WTC11 (cell line): ENCODE results near the gene G0S2. TPM values are rescaled to one million over a fixed set of nuclear protein-coding genes. Genes with fewer than 3 reads are reported as not detected.

ENCODE experiments used
- ATAC-seq: fragments of 200-7000 bp; cut with Tn5 transposase; 2 replicates; pipeline ENCODE4 v1.10.0; 2021; ENCODE audit warnings: mild to moderate bottlenecking, moderate library complexity
- CTCF ChIA-PET: fragments of 300-600 bp; sonication (Branson Sonifier 250); formaldehyde crosslinking; loops from one replicate; lab custom pipeline; 2021; ENCODE audit warnings: antibody characterized with exemption; lab: Charles Lee
- POLR2A ChIA-PET: fragments of 350-600 bp; sonication (Branson Sonifier 250); formaldehyde crosslinking; loops from one replicate; lab custom pipeline; 2021; ENCODE audit warnings: antibody characterized with exemption; lab: Charles Lee
- DNase-seq: peaks from one replicate; pipeline ENCODE4 v3.0.0; 2021; ENCODE audit warnings: low spot score
- H3K27ac Mint-ChIP-seq: 2 replicates; pipeline ENCODE4 v1.8.0; 2021; ENCODE audit warnings: mixed read lengths
- H3K27me3 Mint-ChIP-seq: 2 replicates; pipeline ENCODE4 v1.8.0; 2021; ENCODE audit warnings: low read depth, mild to moderate bottlenecking, moderate library complexity, mixed read lengths
- H3K36me3 Mint-ChIP-seq: 2 replicates; pipeline ENCODE4 v1.8.0; 2021; ENCODE audit warnings: mixed read lengths
- H3K4me1 Mint-ChIP-seq: 2 replicates; pipeline ENCODE4 v1.8.0; 2022; ENCODE audit warnings: mixed read lengths
- H3K4me3 Mint-ChIP-seq: 2 replicates; pipeline ENCODE4 v1.8.0; 2021; ENCODE audit warnings: mild to moderate bottlenecking, moderate library complexity, mixed read lengths
- H3K9me3 Mint-ChIP-seq: 2 replicates; pipeline ENCODE4 v1.8.0; 2021; ENCODE audit warnings: mixed read lengths
- AR ChIP-seq: fragments of 250-450 bp; sonication (Bioruptor Pico); IDR thresholded peaks from 2 replicates; pipeline ENCODE4 v1.9.0; 2021; ENCODE audit warnings: mild to moderate bottlenecking
- ATF6 ChIP-seq: sonication (generic); formaldehyde crosslinking; IDR thresholded peaks from 2 replicates; pipeline ENCODE4 v1.8.1; 2023; ENCODE audit warnings: mild to moderate bottlenecking, missing genetic modification reagents
- CREB1 ChIP-seq: sonication (generic); formaldehyde crosslinking; IDR thresholded peaks from 2 replicates; pipeline ENCODE4 v1.8.0; 2023; ENCODE audit warnings: mild to moderate bottlenecking, missing genetic modification reagents
- E2F1 ChIP-seq: sonication (generic); formaldehyde crosslinking; IDR thresholded peaks from 2 replicates; pipeline ENCODE4 v1.8.0; 2022; ENCODE audit warnings: mild to moderate bottlenecking, missing genetic modification reagents
- GABPB1 ChIP-seq: sonication (generic); formaldehyde crosslinking; IDR thresholded peaks from 2 replicates; pipeline ENCODE4 v1.8.1; 2023; ENCODE audit warnings: mild to moderate bottlenecking, missing genetic modification reagents
- NR3C1 ChIP-seq: sonication (generic); formaldehyde crosslinking; conservative IDR thresholded peaks from 2 replicates; pipeline ENCODE4 v1.8.1; 2023; ENCODE audit warnings: low read depth, mild to moderate bottlenecking, missing genetic modification reagents
- PRRX2 ChIP-seq: fragments of 250-450 bp; sonication (Bioruptor Pico); IDR thresholded peaks from 2 replicates; pipeline ENCODE4 v1.8.0; 2021; ENCODE audit warnings: mild to moderate bottlenecking
- TP53 ChIP-seq: sonication (generic); formaldehyde crosslinking; IDR thresholded peaks from 2 replicates; pipeline ENCODE4 v1.8.1; 2023; ENCODE audit warnings: mild to moderate bottlenecking, missing genetic modification reagents
- USF1 ChIP-seq: sonication (generic); formaldehyde crosslinking; IDR thresholded peaks from 2 replicates; pipeline ENCODE4 v1.8.0; 2022; ENCODE audit warnings: mild to moderate bottlenecking, missing genetic modification reagents
- USF2 ChIP-seq: sonication (generic); formaldehyde crosslinking; IDR thresholded peaks from 2 replicates; pipeline ENCODE4 v1.8.1; 2023; ENCODE audit warnings: mild to moderate bottlenecking, missing genetic modification reagents, moderate library complexity
- ZNF138 ChIP-seq: sonication (generic); formaldehyde crosslinking; conservative IDR thresholded peaks from 2 replicates; pipeline ENCODE4 v1.8.1; 2022; ENCODE audit warnings: mild to moderate bottlenecking, moderate library complexity, missing genetic modification reagents
- ZNF416 ChIP-seq: fragments of 250-450 bp; sonication (Bioruptor Pico); IDR thresholded peaks from 2 replicates; pipeline ENCODE4 v1.9.0; 2021; ENCODE audit warnings: mild to moderate bottlenecking, inconsistent platforms
- ZNF423 ChIP-seq: fragments of 250-450 bp; sonication (Bioruptor Pico); IDR thresholded peaks from 2 replicates; pipeline ENCODE4 v2.1.2; 2022; ENCODE audit warnings: mild to moderate bottlenecking, moderate library complexity
- ZNF425 ChIP-seq: fragments of 250-450 bp; sonication (Bioruptor Pico); conservative IDR thresholded peaks from 2 replicates; pipeline ENCODE4 v1.9.0; 2021; ENCODE audit warnings: mild to moderate bottlenecking
- total RNA-seq: library from RNA; stranded (reverse); gene quantifications from 3 replicates; pipeline ENCODE4 v1.2.3, GENCODE V29; 2021
- TF ChIP-seq, protein P1 (sequence below): sonication (generic); formaldehyde crosslinking; conservative IDR thresholded peaks from 2 replicates; pipeline ENCODE4 v1.8.1; 2023; ENCODE audit warnings: mild to moderate bottlenecking, low read depth, missing genetic modification reagents, moderate library complexity
- TF ChIP-seq, protein P2 (sequence below): fragments of 250-450 bp; sonication (Bioruptor Pico); IDR thresholded peaks from 2 replicates; pipeline ENCODE4 v1.9.0; 2021; ENCODE audit warnings: moderate library complexity, mild to moderate bottlenecking, inconsistent platforms, borderline replicate concordance
- TF ChIP-seq, protein P3 (sequence below): sonication (generic); formaldehyde crosslinking; IDR thresholded peaks from 2 replicates; pipeline ENCODE4 v1.8.1; 2023; ENCODE audit warnings: mild to moderate bottlenecking, moderate library complexity, missing genetic modification reagents

Gene G0S2
- total RNA-seq, 1 experiment from 2014 or later: 0.81 TPM

DNA sequence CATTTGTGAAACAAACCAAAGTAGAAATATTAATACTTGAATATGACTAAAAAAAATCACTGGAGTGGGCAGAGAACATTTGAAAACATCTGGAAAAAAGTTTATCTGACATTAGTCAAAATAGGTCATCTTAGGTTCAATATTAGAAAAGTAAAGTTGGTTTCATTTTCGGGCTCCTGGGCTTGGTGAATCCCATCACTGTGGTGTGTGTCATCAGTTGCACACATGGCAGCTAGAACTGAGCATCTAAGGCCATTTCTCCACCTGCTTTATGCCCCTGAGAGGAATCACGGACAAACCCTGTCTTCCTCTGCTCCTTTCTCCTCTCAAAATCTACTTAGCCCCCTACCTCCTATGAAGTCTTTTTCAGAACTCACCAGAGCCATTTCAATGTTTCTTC, 34.9 kb downstream of the G0S2 start:
- TF ChIP-seq NR3C1 (no peak), E2F1 (CRISPR knock-in tag) (no peak), ATF6 (CRISPR knock-in tag) (no peak), ZNF138 (no peak), ZNF423 (CRISPR knock-in tag) (no peak), PRRX2 (CRISPR knock-in tag) (no peak), USF2 (CRISPR knock-in tag) (no peak), ZNF416 (no peak), CREB1 (CRISPR knock-in tag) (no peak), TP53 (CRISPR knock-in tag) (no peak), ZNF425 (CRISPR knock-in tag) (no peak), GABPB1 (CRISPR knock-in tag) (no peak), AR (CRISPR knock-in tag) (no peak), USF1 (CRISPR knock-in tag) (no peak)
- TF ChIP-seq, protein P1, sequence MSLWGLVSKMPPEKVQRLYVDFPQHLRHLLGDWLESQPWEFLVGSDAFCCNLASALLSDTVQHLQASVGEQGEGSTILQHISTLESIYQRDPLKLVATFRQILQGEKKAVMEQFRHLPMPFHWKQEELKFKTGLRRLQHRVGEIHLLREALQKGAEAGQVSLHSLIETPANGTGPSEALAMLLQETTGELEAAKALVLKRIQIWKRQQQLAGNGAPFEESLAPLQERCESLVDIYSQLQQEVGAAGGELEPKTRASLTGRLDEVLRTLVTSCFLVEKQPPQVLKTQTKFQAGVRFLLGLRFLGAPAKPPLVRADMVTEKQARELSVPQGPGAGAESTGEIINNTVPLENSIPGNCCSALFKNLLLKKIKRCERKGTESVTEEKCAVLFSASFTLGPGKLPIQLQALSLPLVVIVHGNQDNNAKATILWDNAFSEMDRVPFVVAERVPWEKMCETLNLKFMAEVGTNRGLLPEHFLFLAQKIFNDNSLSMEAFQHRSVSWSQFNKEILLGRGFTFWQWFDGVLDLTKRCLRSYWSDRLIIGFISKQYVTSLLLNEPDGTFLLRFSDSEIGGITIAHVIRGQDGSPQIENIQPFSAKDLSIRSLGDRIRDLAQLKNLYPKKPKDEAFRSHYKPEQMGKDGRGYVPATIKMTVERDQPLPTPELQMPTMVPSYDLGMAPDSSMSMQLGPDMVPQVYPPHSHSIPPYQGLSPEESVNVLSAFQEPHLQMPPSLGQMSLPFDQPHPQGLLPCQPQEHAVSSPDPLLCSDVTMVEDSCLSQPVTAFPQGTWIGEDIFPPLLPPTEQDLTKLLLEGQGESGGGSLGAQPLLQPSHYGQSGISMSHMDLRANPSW: no peak
- TF ChIP-seq, protein P2, sequence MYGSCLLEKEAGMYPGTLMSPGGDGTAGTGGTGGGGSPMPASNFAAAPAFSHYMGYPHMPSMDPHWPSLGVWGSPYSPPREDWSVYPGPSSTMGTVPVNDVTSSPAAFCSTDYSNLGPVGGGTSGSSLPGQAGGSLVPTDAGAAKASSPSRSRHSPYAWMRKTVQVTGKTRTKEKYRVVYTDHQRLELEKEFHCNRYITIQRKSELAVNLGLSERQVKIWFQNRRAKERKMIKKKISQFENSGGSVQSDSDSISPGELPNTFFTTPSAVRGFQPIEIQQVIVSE (CRISPR knock-in tag): no peak
- TF ChIP-seq, protein P3, sequence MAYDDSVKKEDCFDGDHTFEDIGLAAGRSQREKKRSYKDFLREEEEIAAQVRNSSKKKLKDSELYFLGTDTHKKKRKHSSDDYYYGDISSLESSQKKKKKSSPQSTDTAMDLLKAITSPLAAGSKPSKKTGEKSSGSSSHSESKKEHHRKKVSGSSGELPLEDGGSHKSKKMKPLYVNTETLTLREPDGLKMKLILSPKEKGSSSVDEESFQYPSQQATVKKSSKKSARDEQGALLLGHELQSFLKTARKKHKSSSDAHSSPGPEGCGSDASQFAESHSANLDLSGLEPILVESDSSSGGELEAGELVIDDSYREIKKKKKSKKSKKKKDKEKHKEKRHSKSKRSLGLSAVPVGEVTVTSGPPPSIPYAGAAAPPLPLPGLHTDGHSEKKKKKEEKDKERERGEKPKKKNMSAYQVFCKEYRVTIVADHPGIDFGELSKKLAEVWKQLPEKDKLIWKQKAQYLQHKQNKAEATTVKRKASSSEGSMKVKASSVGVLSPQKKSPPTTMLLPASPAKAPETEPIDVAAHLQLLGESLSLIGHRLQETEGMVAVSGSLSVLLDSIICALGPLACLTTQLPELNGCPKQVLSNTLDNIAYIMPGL (CRISPR knock-in tag): no peak
- TF ChIP-seq, all 79 proteins: peak for 0
- DNase-seq: no peak
- Mint-ChIP-seq H3K27ac (no peak overlapping the region), H3K36me3 (no peaks in the 10 kb centered on the region), H3K4me1 (peaks cover 9% of the 10 kb centered on the region; the same call in 1 of the 2 replicates), H3K27me3 (no peaks in the 10 kb centered on the region), H3K4me3 (no peak overlapping the region), H3K9me3 (no peaks in the 10 kb centered on the region)
- ChIA-PET POLR2A (no interaction called here), CTCF (no interaction called here)
- no peak for ATAC-seq
